ENCODE measurements around the gene EPHB2.
A peak's percentile ranks its signal among the peaks of the same experiment; 100 is the strongest.

The EPHB2 gene

GRCh38 chr1:22752339-22752738, 41.7 kb downstream of the EPHB2 start:
- DNase-seq, result no peak

- no peak for DNase-seq
Measured at GRCh38 chr1:22753481-22753971, 42.9 kb downstream of the EPHB2 start.

GRCh38 chr1:22754106-22754768, 43.6 kb downstream of the EPHB2 start:
- no peak for DNase-seq

- DNase-seq, result no peak
Measured at GRCh38 chr1:22754824-22755223, 44.2 kb downstream of the EPHB2 start.

- DNase-seq, result no peak
Measured at GRCh38 chr1:22755641-22756040, 45.0 kb downstream of the EPHB2 start.

- no peak for DNase-seq
Measured at GRCh38 chr1:22756125-22756735, 45.6 kb downstream of the EPHB2 start.

- no peak for DNase-seq
Measured at GRCh38 chr1:22760455-22760854, 49.8 kb downstream of the EPHB2 start.

GRCh38 chr1:22761101-22761500, 50.5 kb downstream of the EPHB2 start:
- DNase-seq, result no peak

GRCh38 chr1:22761821-22762220, 51.2 kb downstream of the EPHB2 start:
- no peak for DNase-seq

- DNase-seq, result no peak
Measured at GRCh38 chr1:22763487-22764200, 53.0 kb downstream of the EPHB2 start.

- no peak for DNase-seq
Measured at GRCh38 chr1:22767852-22768251, 57.2 kb downstream of the EPHB2 start.

GRCh38 chr1:22769932-22770331, 59.3 kb downstream of the EPHB2 start:
- DNase-seq, result no peak

GRCh38 chr1:22772014-22772413, 61.4 kb downstream of the EPHB2 start:
- DNase-seq, result no peak

- no peak for DNase-seq
Measured at GRCh38 chr1:22773981-22774832, 63.6 kb downstream of the EPHB2 start.

- DNase-seq, result no peak
Measured at GRCh38 chr1:22774833-22775182, 64.2 kb downstream of the EPHB2 start.

GRCh38 chr1:22775478-22775877, 64.8 kb downstream of the EPHB2 start:
- no peak for DNase-seq

- no peak for DNase-seq
Measured at GRCh38 chr1:22776035-22776613, 65.5 kb downstream of the EPHB2 start.

- DNase-seq, result no peak
Measured at GRCh38 chr1:22777388-22778057, 66.9 kb downstream of the EPHB2 start.

- no peak for DNase-seq
Measured at GRCh38 chr1:22778408-22778807, 67.8 kb downstream of the EPHB2 start.

- DNase-seq, result no peak
Measured at GRCh38 chr1:22778862-22779520, 68.4 kb downstream of the EPHB2 start.

- DNase-seq, result peak; percentile 82
Measured at GRCh38 chr1:22780696-22781095, 70.1 kb downstream of the EPHB2 start.

- no peak for DNase-seq
Measured at GRCh38 chr1:22781483-22781882, 70.8 kb downstream of the EPHB2 start.
